Inflammatory macrophage (primary cell): ENCODE data around the gene WNT7A.

Experiments
- DNase-seq, 2 donors: peaks; one replicate each; pipeline ENCODE4 v3.0.0-alpha.2; 2020 to 2022

Gene WNT7A

DNA sequence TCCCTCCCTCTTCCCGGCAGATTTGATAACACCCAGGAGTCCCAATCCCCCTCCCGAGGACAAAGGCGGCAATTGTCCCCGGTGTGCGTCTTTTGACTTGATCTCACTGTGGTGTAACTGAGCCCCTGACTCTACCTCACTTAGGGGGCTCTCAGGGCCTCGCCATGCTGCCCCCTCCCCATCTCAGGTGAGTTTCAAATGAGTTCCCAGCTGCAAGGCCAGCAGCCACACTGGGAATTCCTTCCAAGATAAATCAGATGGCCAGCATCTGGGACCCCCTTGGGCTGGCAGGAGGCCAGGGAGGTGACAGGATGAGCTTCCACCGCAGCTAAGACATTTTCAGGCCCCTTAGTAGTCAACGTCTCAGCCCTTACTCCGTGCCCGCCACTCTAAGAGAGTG, 35.0 kb downstream of the WNT7A start:
- DNase-seq, result no peak

DNA sequence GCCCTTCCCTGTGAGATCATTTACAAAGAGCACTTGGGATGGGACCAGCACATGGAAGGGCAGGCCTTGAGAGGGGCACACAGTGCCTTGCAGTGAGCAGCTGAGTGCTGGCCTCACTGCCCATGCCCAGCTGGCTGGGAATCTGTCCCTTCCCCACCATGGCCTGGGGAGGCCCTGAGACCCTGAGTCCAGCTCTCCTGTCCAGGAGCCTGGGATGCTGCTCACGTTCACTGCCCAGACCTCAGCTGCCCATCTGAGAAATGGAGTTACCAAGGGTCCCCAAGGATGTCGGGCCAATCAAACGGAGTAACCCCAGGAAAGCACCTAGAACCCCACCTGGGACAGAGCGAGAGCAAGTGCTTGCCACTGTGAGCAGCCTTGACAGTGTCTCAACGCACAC, 35.6 kb downstream of the WNT7A start:
- no peak for DNase-seq

DNA sequence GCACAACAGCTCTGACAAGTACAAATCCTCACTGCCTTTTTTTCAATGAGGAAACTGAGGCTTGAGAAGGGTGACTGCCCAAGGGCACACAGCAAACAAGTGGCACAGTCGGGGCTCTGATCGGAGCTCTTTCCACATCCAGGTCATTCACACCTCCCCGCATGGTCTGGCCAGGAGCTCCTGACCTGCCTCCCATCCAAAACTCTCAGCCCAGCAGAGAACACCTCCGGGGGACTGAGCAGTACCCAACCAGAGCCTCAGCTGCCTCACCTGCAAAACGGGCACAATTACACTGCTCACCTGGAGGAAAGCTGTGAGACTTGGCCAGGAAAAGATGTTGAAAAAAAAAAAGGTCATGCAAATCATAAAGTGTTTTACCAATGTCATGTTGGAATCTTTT, 36.5 kb downstream of the WNT7A start:
- no peak for DNase-seq

DNA sequence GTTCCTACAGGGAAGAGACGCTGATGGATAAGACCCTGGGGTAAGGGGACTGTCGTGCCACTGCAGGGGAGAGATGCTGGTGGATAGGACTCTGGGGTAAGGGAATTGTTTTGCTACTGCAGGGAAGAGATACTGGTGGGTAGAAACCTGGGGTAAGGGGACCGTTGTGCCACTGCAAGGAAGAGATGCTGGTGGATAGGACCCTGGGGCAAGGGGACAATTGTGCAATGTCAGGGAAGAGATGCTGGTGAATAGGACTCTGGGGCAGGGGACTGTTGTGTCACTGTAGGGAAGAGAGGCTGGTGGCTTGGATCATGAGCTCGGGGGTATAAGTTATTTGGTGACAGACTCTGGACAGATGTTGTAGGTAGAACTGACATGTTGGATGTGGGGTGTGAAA, 37.6 kb downstream of the WNT7A start:
- no peak for DNase-seq

DNA sequence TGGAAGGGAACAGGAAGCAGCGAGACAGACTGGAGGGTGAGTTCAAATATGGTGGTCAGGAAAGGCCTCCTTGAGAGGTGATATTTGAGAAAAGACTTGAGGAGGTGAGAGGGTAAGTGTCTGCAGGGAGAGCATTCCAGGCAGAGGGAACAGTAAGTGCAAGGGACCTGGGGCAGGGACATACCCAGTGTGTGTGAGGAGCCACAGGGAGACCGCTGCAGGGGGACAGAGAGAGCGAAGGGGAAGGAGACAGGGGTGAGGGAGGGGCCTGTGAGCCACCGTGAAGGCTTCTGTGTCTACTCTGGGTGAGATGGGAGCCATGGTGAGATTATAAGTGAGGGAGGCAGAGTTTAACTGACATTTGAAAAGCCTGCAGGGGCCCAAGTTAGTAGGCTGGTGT, 38.0 kb downstream of the WNT7A start:
- DNase-seq, result no peak

DNA sequence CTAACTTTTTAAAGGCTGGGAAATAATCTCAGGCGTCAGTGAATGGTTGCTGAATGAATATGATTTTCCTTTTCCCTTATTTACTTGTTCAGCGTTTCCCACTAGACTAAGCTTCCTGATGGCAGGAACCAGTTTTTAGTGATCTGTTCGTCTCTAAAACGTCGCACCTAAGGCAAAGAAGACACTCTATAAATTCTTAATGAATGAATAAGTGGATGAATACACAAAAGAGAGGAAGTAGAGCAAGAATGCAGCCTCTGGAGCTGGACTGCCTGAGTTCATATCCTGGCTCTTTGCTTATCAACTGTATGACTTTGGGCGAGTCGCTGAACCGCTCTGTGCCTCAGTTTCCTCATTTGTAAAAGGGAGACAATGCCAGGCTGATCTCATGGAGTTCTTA, 38.7 kb downstream of the WNT7A start:
- no peak for DNase-seq

DNA sequence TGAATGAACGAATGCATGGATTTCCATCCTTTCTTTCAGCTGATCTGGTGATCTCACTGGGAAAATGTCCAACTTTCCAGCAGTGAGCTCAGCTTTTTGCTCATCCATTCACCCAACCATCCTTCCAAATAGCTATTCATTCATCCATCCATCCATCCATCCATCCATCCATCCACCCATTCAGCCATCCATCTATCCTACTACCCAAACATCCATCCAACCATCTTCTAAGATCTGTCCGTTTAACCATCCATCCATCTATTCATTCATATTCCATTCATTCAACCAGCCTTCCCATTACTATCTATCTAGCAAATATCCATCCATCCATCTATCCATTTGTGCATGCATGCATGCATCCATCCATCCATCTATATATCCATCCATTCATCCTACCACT, 39.4 kb downstream of the WNT7A start:
- DNase-seq, result no peak

DNA sequence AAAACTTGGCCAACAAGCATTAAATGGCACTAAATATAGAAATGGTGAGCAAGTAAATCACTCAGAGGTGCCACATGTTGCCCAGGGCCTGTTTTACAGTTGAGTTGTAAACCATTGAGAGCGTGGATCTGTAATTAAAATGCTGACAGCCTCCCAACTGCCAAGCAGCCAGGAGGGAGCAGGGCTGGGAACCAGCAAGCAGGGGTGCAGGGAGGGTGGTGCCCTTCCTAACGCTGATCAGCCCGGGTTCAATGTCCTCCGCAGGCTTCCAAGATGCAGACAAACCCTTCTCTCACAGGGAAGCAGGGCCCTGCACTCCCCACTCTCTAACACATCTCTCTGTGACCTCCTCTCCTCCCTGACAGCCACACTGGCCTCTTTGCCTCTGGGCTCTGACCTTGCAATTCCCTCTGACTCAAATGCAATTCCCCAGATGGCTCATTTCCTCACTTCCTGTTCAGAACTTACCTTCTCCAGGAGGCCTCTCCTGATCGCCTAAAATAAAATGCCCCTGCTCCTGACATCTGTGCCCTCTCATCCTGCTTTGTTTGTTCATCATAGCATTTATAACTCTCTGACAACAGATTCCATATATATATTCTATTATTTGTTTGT, 40.0 kb downstream of the WNT7A start:
- DNase-seq, result no peak

DNA sequence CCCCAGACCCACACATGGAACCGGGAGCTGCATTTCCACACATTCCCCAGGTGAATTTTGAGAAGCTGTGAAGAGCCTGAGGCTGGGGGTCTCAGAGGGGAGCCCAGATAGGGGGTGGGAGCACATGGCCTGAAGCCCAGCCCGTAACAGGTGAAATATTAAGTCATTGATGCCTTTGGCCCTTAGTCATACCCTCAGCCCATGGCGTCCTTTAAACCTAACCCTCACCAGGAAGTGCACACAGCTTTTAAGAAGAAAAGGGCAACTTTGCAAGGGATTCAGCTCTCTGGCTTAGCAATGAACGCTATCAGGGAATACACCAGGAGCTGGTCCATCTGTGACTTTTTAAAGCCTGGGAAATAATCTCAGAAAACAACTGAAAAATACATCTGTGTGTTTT, 40.6 kb downstream of the WNT7A start:
- DNase-seq, result no peak

DNA sequence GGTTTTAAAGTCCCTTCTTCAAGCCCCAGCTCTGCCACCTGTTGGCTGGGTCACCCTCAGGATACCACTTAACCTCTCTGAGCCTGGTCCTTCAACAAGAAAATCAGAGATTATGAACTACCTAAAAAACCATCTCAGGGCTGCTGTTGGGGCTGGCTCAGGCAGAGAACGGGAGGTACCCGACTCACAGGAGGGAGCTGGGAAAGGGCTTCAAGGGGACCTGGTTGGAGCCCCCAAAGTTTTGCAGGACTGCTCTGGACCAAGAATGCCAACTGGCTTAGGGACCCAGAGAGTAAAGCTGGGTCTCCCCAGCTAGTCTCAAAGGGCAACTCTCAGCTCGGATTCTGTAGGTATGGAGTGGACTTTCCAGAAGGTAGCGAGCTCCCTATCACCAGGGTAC, 41.5 kb downstream of the WNT7A start:
- no peak for DNase-seq

DNA sequence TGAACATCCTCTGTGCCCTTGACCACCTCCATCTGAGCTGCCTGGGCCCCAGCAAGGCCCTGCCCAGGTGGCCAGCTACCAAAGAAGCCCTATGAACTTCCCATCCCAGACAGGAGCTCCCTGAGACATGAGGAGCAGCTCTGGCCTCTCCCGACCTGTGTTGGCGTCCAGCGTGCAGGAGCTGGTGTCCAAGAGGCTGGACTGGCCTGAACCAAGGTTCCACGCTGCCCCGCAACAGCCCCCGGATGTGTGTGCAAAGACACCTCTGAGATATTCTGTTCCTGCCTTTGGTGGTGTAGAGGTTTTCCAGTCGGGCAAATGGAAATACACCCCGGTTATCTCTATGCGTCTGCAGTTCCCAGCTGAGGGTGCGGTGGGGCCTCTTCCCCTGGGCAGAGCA, 42.1 kb downstream of the WNT7A start:
- DNase-seq, result no peak

DNA sequence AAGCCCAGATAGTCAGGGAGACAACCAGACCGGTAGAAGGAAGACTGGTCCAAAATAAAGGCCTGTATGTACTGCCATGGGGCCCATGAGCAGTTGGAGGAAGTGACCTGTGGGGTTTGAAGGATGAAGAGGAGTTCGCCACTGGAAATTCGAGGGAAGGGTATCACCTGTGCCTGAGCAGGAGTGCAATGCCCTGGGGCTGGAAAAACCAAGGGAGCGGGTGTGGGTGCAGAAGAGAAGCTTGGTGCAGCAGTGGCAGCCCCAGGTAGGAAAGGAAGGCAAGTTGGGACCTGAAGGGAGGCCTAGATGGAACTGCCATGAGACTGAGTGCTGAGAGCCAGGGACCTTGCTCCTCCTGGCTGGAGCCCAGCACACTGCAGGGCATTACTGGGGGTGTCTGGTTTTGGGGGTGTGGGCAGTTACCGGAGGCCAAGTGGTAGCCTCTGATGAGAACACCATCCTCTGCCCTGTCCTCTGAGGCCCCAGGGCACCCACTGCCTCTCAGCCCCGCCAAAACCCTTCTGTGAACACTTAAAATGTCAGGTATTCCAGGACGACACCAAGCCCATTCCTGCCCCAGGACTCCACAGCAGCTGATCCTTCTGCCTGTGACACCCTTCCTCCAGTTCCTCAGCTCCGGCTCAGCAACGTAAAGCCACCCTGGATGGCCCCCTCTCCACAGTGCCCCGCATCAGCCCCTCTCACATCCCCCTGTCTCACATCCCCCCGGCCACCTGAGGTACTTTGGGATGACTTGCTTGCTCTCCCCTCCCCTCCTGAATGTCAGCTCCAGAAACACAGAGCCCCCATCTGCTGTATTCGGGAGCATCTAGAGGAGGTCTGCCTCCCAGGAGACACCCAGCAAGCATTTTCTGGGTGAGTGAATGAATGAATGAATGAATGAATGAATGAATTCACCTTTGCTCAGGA, 42.9 kb downstream of the WNT7A start:
- DNase-seq, result no peak

DNA sequence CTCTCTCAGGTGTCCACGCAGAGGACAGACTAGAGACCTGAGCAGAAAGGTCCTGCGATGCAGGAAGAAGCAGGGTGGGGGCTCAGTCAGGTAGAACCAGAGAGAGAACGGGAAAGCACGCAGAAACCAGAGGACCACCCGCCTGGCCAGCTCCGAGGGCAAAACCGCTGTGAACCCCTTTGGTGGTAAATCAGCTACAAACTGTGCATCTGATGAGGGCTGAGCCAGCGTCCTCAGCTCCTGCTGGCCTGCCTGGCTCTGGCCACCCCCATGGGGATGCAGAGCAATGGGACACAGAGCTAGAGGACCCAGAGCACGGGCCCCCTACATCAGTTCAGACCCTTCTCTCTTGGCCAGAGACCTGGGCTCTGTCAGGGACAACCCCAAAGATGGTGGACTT, 44.6 kb downstream of the WNT7A start:
- no peak for DNase-seq

DNA sequence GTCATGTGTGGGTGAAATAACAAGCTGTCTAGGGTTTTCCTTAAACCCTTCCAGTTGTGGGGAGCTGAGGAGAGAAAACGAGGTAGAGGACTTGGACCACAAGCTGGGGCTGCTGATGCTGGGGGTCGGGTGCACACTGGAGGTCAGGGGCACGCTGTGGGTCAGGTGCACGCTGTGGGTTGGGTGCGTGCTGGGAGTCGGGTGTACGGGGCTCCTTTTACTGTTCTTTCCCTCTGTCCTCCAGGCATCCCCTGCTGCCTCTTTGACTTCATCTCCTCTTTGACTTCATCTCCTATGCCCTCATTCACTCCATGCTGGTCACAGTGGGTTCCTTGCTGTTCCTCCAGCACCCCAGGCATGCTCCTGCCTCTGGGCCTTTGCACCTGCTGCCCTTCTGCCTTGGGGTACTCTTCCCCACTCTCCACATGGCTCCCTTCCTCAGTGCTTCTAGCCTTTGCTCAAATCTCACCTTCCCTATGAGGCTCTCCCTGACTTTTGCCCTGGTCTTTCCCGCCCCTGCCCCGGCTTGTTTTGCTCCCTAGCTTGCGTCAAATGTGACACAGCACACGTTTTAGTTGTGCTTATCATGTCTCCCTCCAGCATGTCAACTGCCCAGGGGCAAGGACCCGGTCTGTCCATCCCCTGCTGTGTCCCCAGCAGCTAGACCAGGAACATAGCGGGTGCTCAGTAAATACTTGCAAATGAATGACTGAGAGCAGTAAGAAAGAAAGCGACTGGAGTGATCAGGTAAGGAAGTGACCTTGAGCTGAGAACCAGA, 45.4 kb downstream of the WNT7A start:
- no peak for DNase-seq

DNA sequence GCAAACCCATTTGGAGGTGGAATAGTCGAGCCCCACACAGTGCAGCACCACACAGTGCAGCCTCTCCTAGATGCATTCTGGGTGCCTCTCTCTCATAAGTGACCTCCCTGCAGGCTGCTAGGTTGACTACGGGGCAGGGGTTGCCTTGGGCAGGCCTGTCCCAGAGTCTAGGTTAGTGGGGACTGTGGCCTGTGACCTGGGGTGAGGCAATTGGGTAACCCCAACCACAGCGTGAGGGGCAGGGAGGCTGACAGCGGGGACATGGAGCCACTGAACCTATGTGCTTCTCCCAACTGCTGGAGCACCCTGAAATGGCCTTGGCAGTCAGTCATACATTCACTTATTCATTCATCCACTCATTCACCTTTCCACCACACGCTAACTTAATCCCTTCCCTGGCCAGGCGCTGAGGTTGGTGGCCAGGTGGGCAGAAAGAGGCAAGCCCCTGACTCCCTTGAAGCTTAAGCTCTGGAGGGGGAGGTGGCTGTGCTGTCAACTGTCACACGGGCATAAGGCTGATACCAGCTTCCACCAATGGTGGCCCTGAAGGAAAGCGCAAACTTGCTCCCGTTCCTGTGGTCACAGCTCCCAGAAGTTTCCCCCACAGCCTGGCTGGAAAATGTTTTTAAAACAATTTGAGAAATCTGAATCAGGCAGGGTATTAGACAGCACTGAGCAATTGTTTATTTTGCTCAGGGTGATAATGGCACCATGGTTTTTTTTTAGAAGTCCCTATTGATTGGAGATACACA, 46.2 kb downstream of the WNT7A start:
- DNase-seq, result no peak

DNA sequence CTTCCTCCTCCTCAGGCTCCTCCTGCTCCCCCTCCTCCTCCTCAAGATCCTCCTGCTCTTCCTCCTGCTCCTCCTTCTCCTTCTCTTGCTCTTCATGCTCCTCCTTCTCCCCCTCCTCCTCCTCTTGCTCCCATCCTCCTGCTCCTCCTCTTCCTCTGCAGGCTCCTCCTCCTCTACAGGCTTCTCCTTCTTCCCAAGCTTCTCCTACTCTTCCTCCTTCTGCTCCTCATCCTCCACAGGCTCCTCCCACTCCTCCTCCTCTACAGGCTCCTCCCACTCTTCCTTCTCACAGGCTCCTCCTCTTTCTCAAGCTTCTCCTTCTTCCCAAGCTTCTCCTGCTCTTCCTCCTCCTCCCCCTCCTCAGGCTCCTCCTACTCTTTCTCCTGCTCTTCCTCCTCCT, 47.7 kb downstream of the WNT7A start:
- no peak for DNase-seq

DNA sequence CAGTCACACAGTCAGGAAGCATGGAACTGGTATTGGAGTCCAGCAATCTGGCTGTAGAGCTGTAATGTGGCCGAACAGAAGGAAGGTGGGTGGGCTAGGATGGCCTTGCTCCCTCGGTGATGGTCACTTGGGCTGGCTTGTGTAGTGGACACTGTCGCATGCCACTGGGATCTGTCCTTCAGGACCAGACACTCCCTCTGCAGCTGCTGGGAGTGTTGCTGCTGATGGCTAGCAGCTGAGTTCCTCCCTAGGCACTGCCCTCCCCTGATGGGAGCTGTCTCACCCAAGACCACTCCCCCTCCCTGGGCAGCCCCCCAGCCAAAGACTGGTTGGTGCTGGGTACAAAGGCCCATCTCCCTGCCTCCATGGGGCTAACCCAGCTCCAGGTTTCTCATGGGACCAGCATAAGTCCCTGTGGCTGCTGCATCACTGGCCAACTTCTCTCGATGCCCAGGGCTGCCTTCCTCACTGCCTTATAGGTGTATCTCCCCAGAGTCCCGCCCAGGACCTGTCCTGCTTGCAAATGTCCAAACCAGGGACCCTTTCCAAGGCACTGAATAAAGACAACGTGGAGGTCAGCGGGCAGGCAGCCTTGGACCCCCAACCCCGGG, 48.4 kb downstream of the WNT7A start:
- DNase-seq, result no peak

DNA sequence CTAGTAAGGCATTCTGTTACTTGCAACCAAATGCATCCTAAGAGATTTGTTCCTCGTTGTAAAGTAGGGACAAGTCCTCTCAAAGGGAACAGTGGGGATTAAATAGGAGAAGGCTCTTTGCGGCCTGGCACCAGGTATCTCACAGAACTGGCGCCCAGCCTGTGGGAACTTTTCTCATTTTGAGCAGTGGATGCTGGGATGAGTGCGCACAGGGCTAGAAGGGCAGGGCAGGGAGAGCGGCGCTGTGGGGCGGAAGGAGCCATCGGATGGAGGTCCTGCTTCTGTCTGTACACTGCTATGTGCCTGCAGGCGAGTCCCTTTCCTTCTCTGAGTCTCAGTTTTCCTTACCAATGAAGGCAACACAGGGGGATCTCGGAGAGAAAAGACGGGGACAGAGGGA, 50.6 kb downstream of the WNT7A start:
- no peak for DNase-seq

DNA sequence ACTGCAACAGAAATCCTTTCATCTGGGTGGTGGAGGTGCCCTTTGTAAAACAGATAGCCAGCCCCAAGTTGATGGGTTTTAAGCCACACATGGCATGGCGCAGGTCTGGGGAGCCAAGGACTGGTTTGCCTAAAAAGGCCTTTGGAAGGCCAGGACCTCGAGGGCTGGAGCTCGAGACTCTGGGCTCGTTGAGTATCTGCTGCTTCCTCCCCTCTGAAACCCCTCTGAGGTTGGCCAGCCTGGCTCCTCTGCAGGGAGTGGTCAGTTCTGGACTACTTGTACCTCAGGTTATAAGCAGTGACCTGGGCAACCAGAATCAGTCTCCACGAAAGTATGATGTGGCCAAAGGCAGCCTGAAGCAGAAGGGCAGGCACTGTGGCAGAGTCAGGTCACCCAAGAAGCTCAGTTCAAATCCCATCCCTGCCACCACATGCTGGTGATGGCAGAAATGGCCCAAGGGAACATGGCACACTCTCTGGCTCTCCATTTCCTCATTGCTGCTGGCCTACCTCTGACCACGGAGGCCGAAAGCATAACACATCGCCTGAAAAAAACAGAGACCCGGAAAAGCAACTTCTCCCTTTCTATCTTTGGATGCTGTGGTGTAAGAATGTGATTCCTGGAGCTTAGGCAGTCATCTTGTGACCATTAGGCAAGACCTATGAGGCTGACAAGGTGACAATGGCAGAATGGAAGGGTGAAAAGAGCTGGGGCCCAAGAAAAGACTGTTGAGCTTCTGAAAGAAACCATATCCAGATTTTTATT, 51.2 kb downstream of the WNT7A start:
- peak; percentile 30 to 58 for DNase-seq

DNA sequence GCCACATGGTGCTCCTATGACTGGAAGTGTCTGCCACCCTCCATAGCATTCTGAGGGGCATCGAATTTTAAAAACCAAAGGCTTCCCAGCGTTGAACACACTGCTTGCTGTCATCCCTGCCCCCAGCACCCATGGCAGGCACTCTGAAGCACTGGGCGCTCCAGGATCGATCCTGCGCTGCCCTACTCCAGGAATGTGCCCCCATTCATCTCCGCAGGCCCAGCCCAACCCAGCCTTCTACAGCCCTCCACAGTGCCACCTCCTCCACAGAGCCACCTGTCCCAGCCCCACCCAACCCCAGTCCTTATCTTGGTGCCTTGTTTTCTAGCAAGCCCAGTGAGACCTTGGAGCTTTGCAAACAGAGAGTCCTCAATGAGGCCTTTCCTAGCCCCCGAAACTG, 52.2 kb downstream of the WNT7A start:
- no peak for DNase-seq

DNA sequence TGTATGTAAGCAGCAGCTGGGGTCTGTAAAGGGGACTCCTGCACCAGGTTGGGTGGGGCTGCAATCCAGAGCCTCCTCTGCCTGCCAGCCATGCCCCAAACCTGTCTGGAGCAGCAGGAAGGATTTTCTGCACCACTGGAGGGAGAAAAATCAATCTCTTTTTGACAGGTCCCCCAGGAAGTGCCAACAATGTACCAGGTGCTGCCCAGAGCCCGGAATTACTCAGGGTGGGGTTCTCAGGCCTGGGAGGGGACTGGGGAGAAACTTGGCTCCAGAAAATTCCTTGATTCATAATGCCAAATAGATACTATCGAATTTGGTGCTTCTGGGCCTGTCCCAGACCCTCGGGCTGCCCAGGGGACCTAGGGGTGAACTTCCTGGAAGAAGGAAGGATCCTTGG, 52.6 kb downstream of the WNT7A start:
- DNase-seq, result no peak

DNA sequence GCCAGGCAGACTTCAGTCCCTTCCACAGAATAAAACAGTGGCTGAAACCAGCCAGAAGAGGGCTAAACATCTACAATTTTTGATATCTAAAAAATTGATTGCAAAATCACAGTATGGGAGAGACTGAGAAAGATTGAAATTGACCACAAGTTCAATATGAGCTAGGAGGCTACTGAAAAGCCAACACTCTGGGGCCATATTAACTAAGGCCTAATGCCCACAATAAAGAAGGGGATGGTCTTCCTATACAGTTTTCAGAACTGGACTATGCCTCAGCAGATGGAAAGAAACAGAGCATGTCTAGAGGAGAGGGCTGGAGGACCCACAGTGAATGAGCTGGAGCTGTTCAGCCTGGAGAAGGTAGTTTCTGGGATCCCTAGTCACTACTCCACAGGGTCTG, 53.2 kb downstream of the WNT7A start:
- no peak for DNase-seq
